GM12878 (cell line): ENCODE data around the gene IRF7. TPM values are rescaled to one million over a fixed set of nuclear protein-coding genes. Genes with fewer than 3 reads are reported as not detected.

ENCODE experiments used
- IKZF2 ChIP-seq, 2 experiments: fragments of 450-650 bp; IDR thresholded peaks; 2 replicates each; pipeline ENCODE4 v1.6.1; 2017; ENCODE audit warnings: mild to moderate bottlenecking in 2 of 2, moderate library complexity in 2 of 2
- IRF4 ChIP-seq: IDR thresholded peaks from 2 replicates; pipeline ENCODE4 v1.6.1; 2011; ENCODE audit warnings: low read depth, low read length
- KLF5 ChIP-seq: fragments of 450-650 bp; IDR thresholded peaks from 2 replicates; pipeline ENCODE4 v1.6.1; 2014; ENCODE audit warnings: mild to moderate bottlenecking; ENCODE audit not compliant: partially characterized antibody
- NFYB ChIP-seq: IDR thresholded peaks from 2 replicates; pipeline ENCODE4 v1.6.1; 2011; ENCODE audit warnings: low read depth, mild to moderate bottlenecking, low read length, improper control_type of control experiment, moderate library complexity; ENCODE audit not compliant: insufficient read depth
- RFX5 ChIP-seq: IDR thresholded peaks from 2 replicates; pipeline ENCODE4 v1.6.1; 2011; ENCODE audit warnings: low read depth, low read length, improper control_type of control experiment
- SPI1 ChIP-seq: IDR thresholded peaks from 2 replicates; pipeline ENCODE4 v1.6.1; 2011; ENCODE audit warnings: low read depth, mild to moderate bottlenecking, low read length, moderate library complexity, borderline replicate concordance; ENCODE audit not compliant: insufficient read depth
- SREBF1 ChIP-seq: IDR thresholded peaks from 2 replicates; pipeline ENCODE4 v1.6.1; 2012; ENCODE audit warnings: mild to moderate bottlenecking, low read length
- SREBF2 ChIP-seq: IDR thresholded peaks from 2 replicates; pipeline ENCODE4 v1.6.1; 2012; ENCODE audit warnings: mild to moderate bottlenecking, low read length
- TBL1XR1 ChIP-seq: IDR thresholded peaks from 2 replicates; pipeline ENCODE4 v1.6.1; 2012; ENCODE audit warnings: low read depth, low read length, improper control_type of control experiment
- TCF3 ChIP-seq: IDR thresholded peaks from 2 replicates; pipeline ENCODE4 v1.6.1; 2012; ENCODE audit warnings: low read depth, mild to moderate bottlenecking, low read length, borderline replicate concordance; ENCODE audit not compliant: insufficient read depth
- YBX1 ChIP-seq: fragments of 450-650 bp; IDR thresholded peaks from 2 replicates; pipeline ENCODE4 v1.6.1; 2016; ENCODE audit warnings: antibody characterized with exemption
- ZNF274 ChIP-seq: IDR thresholded peaks from one replicate; pipeline ENCODE4 v1.8.0; 2011; ENCODE audit not compliant: insufficient read length, insufficient read depth
- polyA plus RNA-seq, 11 experiments: library from polyadenylated mRNA; depleted of rRNA in 4 of 11; unstranded in 6 of 11; stranded (reverse) in 5 of 11; fragments of >200 nt; fragmentation: Nextera tagmentation in 4 of 11; fragmentation: Illumina TruSeq in 1 of 11; extraction: Ambion mirVana in 4 of 11; extraction: Trizol in 1 of 11; gene quantifications; 1 replicate in 1 of 11; 2 replicates in 10 of 11; pipeline versions ENCODE4 v1.2.1 to v1.2.3, GENCODE V29; 2011 to 2016; ENCODE audit warnings: inconsistent platforms in 2 of 11, missing spikeins in 2 of 11, low read depth in 1 of 11
- total RNA-seq, 4 experiments: library from RNA; depleted of rRNA in 3 of 4; stranded (reverse); fragments of >200 nt in 3 of 4; fragmentation: Illumina TruSeq in 1 of 4; extraction: Trizol in 1 of 4; gene quantifications; 2 replicates each; pipeline versions ENCODE4 v1.2.1 to v1.2.3, GENCODE V29; 2013 to 2021
- TF ChIP-seq, protein P1 (sequence below): fragments of 150-350 bp; IDR thresholded peaks from 2 replicates; pipeline ENCODE4 v1.6.1; 2014; ENCODE audit warnings: mild to moderate bottlenecking, low read depth, low read length
- TF ChIP-seq, protein P2 (sequence below): IDR thresholded peaks from 2 replicates; pipeline ENCODE4 v1.6.1; 2011; ENCODE audit warnings: borderline replicate concordance, low read depth, mild to moderate bottlenecking, moderate library complexity, low read length; ENCODE audit not compliant: insufficient read depth, poor library complexity, severe bottlenecking
- TF ChIP-seq, protein P3 (sequence below): fragments of 450-650 bp; IDR thresholded peaks from 2 replicates; pipeline ENCODE4 v1.6.1; 2017; ENCODE audit warnings: mild to moderate bottlenecking, moderate library complexity
- TF ChIP-seq, protein P4 (sequence below): fragments of 450-650 bp; formaldehyde crosslinking; IDR thresholded peaks from 2 replicates; pipeline ENCODE4 v1.4.0; 2020; ENCODE audit warnings: mild to moderate bottlenecking, moderate library complexity
- TF ChIP-seq, protein P5 (sequence below): IDR thresholded peaks from 2 replicates; pipeline ENCODE4 v1.6.1; 2011; ENCODE audit warnings: borderline replicate concordance, low read depth, mild to moderate bottlenecking, moderate library complexity, mixed read lengths, low read length; ENCODE audit not compliant: insufficient read depth; ENCODE audit errors: extremely low read length

Gene IRF7
- total and polyA plus RNA-seq, 10 of the 15 experiments (the other 5 are each of a cell fraction or from before 2014, with no cell fraction given), result 4.4 to 141 (median 67.6) TPM

DNA sequence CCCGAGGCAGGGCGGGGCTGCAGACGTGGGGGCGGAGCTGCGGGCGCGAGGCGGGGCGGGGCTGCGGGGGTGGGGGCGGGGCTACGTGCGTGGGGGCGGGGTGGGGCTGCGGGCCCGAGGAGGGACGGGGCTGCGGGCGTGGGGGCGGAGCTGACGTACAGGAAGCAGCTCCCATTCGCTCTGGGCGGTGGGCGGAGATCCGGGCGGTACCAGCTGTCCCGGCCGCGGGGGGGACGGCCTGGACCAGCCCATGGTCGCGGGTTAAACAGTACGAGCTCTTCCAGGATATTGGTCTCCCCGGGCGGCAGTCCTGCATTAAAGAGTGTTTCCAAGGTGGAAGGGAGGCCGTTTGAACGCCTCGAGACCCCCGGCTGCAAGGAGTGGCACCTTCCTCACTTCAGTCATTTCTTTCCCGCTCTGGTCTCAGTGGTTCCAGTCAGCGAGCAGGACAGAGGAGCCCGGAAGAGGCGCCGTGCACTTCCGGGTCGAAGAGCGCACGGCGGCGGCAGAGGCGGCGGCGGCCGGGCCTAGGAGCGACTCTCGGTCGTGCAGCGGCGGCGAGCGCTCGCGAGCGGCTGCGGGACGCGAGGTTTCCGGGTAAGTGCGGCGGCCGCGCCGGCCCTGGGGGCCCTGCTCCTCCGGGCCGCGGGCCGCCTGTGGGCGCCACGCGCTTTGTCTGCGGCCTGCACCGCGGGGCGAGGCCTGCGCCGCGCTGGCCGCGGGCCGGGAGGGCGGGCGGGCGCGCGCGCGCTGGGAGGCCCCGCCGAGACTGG lies 39.6 kb downstream of the IRF7 start, which contains the start of gene PHRF1 (continued):
- TF ChIP-seq NFYB (peak; percentile 36; the same call in 1 of the 2 replicates), TCF3 (no peak), RFX5 (no peak), KLF5 (peak; percentile 99), SPI1 (0 out of 2 replicates have a peak, but pooled peaks have one; percentile 2), SREBF2 (peak; percentile 50; the same call in 1 of the 2 replicates), SREBF1 (peak; percentile 100), ZNF274 (no peak), IKZF2 (IDR thresholded peaks at IDR 0.05) (no peak), IRF4 (no peak), YBX1 (no peak), TBL1XR1 (no peak)
- TF ChIP-seq, protein P1, sequence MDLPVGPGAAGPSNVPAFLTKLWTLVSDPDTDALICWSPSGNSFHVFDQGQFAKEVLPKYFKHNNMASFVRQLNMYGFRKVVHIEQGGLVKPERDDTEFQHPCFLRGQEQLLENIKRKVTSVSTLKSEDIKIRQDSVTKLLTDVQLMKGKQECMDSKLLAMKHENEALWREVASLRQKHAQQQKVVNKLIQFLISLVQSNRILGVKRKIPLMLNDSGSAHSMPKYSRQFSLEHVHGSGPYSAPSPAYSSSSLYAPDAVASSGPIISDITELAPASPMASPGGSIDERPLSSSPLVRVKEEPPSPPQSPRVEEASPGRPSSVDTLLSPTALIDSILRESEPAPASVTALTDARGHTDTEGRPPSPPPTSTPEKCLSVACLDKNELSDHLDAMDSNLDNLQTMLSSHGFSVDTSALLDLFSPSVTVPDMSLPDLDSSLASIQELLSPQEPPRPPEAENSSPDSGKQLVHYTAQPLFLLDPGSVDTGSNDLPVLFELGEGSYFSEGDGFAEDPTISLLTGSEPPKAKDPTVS, result 0 out of 2 replicates have a peak, but pooled peaks have one; percentile 29
- TF ChIP-seq, protein P2, sequence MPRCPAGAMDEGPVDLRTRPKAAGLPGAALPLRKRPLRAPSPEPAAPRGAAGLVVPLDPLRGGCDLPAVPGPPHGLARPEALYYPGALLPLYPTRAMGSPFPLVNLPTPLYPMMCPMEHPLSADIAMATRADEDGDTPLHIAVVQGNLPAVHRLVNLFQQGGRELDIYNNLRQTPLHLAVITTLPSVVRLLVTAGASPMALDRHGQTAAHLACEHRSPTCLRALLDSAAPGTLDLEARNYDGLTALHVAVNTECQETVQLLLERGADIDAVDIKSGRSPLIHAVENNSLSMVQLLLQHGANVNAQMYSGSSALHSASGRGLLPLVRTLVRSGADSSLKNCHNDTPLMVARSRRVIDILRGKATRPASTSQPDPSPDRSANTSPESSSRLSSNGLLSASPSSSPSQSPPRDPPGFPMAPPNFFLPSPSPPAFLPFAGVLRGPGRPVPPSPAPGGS, result no peak
- TF ChIP-seq, protein P3, sequence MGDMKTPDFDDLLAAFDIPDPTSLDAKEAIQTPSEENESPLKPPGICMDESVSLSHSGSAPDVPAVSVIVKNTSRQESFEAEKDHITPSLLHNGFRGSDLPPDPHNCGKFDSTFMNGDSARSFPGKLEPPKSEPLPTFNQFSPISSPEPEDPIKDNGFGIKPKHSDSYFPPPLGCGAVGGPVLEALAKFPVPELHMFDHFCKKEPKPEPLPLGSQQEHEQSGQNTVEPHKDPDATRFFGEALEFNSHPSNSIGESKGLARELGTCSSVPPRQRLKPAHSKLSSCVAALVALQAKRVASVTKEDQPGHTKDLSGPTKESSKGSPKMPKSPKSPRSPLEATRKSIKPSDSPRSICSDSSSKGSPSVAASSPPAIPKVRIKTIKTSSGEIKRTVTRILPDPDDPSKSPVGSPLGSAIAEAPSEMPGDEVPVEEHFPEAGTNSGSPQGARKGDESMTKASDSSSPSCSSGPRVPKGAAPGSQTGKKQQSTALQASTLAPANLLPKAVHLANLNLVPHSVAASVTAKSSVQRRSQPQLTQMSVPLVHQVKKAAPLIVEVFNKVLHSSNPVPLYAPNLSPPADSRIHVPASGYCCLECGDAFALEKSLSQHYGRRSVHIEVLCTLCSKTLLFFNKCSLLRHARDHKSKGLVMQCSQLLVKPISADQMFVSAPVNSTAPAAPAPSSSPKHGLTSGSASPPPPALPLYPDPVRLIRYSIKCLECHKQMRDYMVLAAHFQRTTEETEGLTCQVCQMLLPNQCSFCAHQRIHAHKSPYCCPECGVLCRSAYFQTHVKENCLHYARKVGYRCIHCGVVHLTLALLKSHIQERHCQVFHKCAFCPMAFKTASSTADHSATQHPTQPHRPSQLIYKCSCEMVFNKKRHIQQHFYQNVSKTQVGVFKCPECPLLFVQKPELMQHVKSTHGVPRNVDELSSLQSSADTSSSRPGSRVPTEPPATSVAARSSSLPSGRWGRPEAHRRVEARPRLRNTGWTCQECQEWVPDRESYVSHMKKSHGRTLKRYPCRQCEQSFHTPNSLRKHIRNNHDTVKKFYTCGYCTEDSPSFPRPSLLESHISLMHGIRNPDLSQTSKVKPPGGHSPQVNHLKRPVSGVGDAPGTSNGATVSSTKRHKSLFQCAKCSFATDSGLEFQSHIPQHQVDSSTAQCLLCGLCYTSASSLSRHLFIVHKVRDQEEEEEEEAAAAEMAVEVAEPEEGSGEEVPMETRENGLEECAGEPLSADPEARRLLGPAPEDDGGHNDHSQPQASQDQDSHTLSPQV, result no peak
- TF ChIP-seq, protein P4, sequence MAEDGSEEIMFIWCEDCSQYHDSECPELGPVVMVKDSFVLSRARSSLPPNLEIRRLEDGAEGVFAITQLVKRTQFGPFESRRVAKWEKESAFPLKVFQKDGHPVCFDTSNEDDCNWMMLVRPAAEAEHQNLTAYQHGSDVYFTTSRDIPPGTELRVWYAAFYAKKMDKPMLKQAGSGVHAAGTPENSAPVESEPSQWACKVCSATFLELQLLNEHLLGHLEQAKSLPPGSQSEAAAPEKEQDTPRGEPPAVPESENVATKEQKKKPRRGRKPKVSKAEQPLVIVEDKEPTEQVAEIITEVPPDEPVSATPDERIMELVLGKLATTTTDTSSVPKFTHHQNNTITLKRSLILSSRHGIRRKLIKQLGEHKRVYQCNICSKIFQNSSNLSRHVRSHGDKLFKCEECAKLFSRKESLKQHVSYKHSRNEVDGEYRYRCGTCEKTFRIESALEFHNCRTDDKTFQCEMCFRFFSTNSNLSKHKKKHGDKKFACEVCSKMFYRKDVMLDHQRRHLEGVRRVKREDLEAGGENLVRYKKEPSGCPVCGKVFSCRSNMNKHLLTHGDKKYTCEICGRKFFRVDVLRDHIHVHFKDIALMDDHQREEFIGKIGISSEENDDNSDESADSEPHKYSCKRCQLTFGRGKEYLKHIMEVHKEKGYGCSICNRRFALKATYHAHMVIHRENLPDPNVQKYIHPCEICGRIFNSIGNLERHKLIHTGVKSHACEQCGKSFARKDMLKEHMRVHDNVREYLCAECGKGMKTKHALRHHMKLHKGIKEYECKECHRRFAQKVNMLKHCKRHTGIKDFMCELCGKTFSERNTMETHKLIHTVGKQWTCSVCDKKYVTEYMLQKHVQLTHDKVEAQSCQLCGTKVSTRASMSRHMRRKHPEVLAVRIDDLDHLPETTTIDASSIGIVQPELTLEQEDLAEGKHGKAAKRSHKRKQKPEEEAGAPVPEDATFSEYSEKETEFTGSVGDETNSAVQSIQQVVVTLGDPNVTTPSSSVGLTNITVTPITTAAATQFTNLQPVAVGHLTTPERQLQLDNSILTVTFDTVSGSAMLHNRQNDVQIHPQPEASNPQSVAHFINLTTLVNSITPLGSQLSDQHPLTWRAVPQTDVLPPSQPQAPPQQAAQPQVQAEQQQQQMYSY (CRISPR knock-in tag), result no peak
- TF ChIP-seq, protein P5, sequence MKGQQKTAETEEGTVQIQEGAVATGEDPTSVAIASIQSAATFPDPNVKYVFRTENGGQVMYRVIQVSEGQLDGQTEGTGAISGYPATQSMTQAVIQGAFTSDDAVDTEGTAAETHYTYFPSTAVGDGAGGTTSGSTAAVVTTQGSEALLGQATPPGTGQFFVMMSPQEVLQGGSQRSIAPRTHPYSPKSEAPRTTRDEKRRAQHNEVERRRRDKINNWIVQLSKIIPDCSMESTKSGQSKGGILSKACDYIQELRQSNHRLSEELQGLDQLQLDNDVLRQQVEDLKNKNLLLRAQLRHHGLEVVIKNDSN, result no peak
